WTC11 (cell line): ENCODE measurements around the gene LIPT1. TPM values are rescaled to one million over a fixed set of nuclear protein-coding genes. Genes with fewer than 3 reads are reported as not detected.

Experiments used
- CDX4 ChIP-seq: fragments of 250-450 bp; sonication (Bioruptor Pico); IDR thresholded peaks from 2 replicates; pipeline ENCODE4 v1.9.0; 2021; ENCODE audit warnings: moderate library complexity, mild to moderate bottlenecking, inconsistent platforms, borderline replicate concordance
- E2F4 ChIP-seq: sonication (generic); formaldehyde crosslinking; IDR thresholded peaks from 2 replicates; pipeline ENCODE4 v1.8.1; 2022; ENCODE audit warnings: low read depth, mild to moderate bottlenecking, moderate library complexity, missing genetic modification reagents, borderline replicate concordance
- ERG ChIP-seq: fragments of 250-450 bp; sonication (Bioruptor Pico); IDR thresholded peaks from 2 replicates; pipeline ENCODE4 v1.8.0; 2021; ENCODE audit warnings: mild to moderate bottlenecking
- ESRRA ChIP-seq: sonication (generic); formaldehyde crosslinking; IDR thresholded peaks from 2 replicates; pipeline ENCODE4 v1.8.1; 2022; ENCODE audit warnings: mild to moderate bottlenecking, missing genetic modification reagents, borderline replicate concordance
- FOXK1 ChIP-seq: sonication (generic); formaldehyde crosslinking; IDR thresholded peaks from 2 replicates; pipeline ENCODE4 v1.8.0; 2022; ENCODE audit warnings: mild to moderate bottlenecking, moderate library complexity, missing genetic modification reagents
- FOXP1 ChIP-seq: sonication (generic); formaldehyde crosslinking; IDR thresholded peaks from 2 replicates; pipeline ENCODE4 v1.8.0; 2022; ENCODE audit warnings: missing genetic modification reagents, mild to moderate bottlenecking, moderate library complexity, borderline replicate concordance
- FOXP4 ChIP-seq: sonication (generic); formaldehyde crosslinking; IDR thresholded peaks from 2 replicates; pipeline ENCODE4 v1.8.0; 2022; ENCODE audit warnings: mild to moderate bottlenecking, missing genetic modification reagents
- HMGA2 ChIP-seq: fragments of 250-450 bp; sonication (Bioruptor Pico); IDR thresholded peaks from 2 replicates; pipeline ENCODE4 v1.4.0; 2021; ENCODE audit warnings: mild to moderate bottlenecking, moderate library complexity
- IRF2 ChIP-seq: sonication (generic); formaldehyde crosslinking; IDR thresholded peaks from 2 replicates; pipeline ENCODE4 v1.8.0; 2022; ENCODE audit warnings: low read depth, missing genetic modification reagents, borderline replicate concordance
- JUN ChIP-seq: sonication (generic); formaldehyde crosslinking; IDR thresholded peaks from 2 replicates; pipeline ENCODE4 v1.8.0; 2023; ENCODE audit warnings: mild to moderate bottlenecking, missing genetic modification reagents
- KAT7 ChIP-seq: sonication (generic); formaldehyde crosslinking; IDR thresholded peaks from 2 replicates; pipeline ENCODE4 v1.8.1; 2023; ENCODE audit warnings: missing genetic modification reagents, mild to moderate bottlenecking, borderline replicate concordance
- MYBL2 ChIP-seq: sonication (generic); formaldehyde crosslinking; IDR thresholded peaks from 2 replicates; pipeline ENCODE4 v1.8.1; 2023; ENCODE audit warnings: mild to moderate bottlenecking, moderate library complexity, missing genetic modification reagents
- NFE2L1 ChIP-seq: sonication (generic); formaldehyde crosslinking; IDR thresholded peaks from 2 replicates; pipeline ENCODE4 v1.8.1; 2023; ENCODE audit warnings: missing genetic modification reagents
- NFYB ChIP-seq: sonication (generic); formaldehyde crosslinking; conservative IDR thresholded peaks from 2 replicates; pipeline ENCODE4 v1.8.0; 2022; ENCODE audit warnings: low read depth, missing genetic modification reagents
- NR2C2 ChIP-seq: sonication (generic); formaldehyde crosslinking; IDR thresholded peaks from 2 replicates; pipeline ENCODE4 v1.8.0; 2022; ENCODE audit warnings: mild to moderate bottlenecking, missing genetic modification reagents
- OVOL2 ChIP-seq: fragments of 250-450 bp; sonication (Bioruptor Pico); IDR thresholded peaks from 2 replicates; pipeline ENCODE4 v1.9.0; 2021; ENCODE audit warnings: mild to moderate bottlenecking, borderline replicate concordance
- PRDM15 ChIP-seq: sonication (generic); formaldehyde crosslinking; IDR thresholded peaks from 2 replicates; pipeline ENCODE4 v1.8.0; 2022; ENCODE audit warnings: missing genetic modification reagents
- SOX15 ChIP-seq: fragments of 250-450 bp; sonication (Bioruptor Pico); IDR thresholded peaks from 2 replicates; pipeline ENCODE4 v1.9.0; 2021; ENCODE audit warnings: mild to moderate bottlenecking
- SP1 ChIP-seq: sonication (generic); formaldehyde crosslinking; conservative IDR thresholded peaks from 2 replicates; pipeline ENCODE4 v1.8.1; 2022; ENCODE audit warnings: missing genetic modification reagents
- TP53 ChIP-seq: sonication (generic); formaldehyde crosslinking; IDR thresholded peaks from 2 replicates; pipeline ENCODE4 v1.8.1; 2023; ENCODE audit warnings: mild to moderate bottlenecking, missing genetic modification reagents
- ZBTB21 ChIP-seq: sonication (generic); formaldehyde crosslinking; IDR thresholded peaks from 2 replicates; pipeline ENCODE4 v1.8.1; 2023; ENCODE audit warnings: mild to moderate bottlenecking, missing genetic modification reagents, borderline replicate concordance
- ZNF138 ChIP-seq: sonication (generic); formaldehyde crosslinking; conservative IDR thresholded peaks from 2 replicates; pipeline ENCODE4 v1.8.1; 2022; ENCODE audit warnings: mild to moderate bottlenecking, moderate library complexity, missing genetic modification reagents
- ZNF671 ChIP-seq: fragments of 250-450 bp; sonication (Bioruptor Pico); IDR thresholded peaks from 2 replicates; pipeline ENCODE4 v1.8.0; 2021; ENCODE audit warnings: mild to moderate bottlenecking
- total RNA-seq: library from RNA; stranded (reverse); gene quantifications from 3 replicates; pipeline ENCODE4 v1.2.3, GENCODE V29; 2021
- TF ChIP-seq, protein P1 (sequence below): sonication (generic); formaldehyde crosslinking; IDR thresholded peaks from 2 replicates; pipeline ENCODE4 v1.8.1; 2023; ENCODE audit warnings: mild to moderate bottlenecking, moderate library complexity, missing genetic modification reagents
- TF ChIP-seq, protein P2 (sequence below): sonication (generic); formaldehyde crosslinking; IDR thresholded peaks from 2 replicates; pipeline ENCODE4 v1.8.0; 2022; ENCODE audit warnings: mild to moderate bottlenecking, missing genetic modification reagents
- TF ChIP-seq, protein P3 (sequence below): sonication (generic); formaldehyde crosslinking; IDR thresholded peaks from 2 replicates; pipeline ENCODE4 v1.8.1; 2023; ENCODE audit warnings: mild to moderate bottlenecking, missing genetic modification reagents, moderate library complexity

LIPT1 gene
- total RNA-seq, 1 experiment from 2014 or later = 9.7 TPM

- TF ChIP-seq, protein P1, sequence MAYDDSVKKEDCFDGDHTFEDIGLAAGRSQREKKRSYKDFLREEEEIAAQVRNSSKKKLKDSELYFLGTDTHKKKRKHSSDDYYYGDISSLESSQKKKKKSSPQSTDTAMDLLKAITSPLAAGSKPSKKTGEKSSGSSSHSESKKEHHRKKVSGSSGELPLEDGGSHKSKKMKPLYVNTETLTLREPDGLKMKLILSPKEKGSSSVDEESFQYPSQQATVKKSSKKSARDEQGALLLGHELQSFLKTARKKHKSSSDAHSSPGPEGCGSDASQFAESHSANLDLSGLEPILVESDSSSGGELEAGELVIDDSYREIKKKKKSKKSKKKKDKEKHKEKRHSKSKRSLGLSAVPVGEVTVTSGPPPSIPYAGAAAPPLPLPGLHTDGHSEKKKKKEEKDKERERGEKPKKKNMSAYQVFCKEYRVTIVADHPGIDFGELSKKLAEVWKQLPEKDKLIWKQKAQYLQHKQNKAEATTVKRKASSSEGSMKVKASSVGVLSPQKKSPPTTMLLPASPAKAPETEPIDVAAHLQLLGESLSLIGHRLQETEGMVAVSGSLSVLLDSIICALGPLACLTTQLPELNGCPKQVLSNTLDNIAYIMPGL (CRISPR knock-in tag) = peak; percentile 53; the same call in 1 of the 2 replicates
- TF ChIP-seq FOXP1 (peak; percentile 60), TP53 (CRISPR knock-in tag) (no peak), E2F4 (CRISPR knock-in tag) (no peak), ZBTB21 (CRISPR knock-in tag) (no peak; the same call in 1 of the 2 replicates), PRDM15 (no peak), ERG (no peak), FOXP4 (CRISPR knock-in tag) (peak; percentile 55; the same call in 1 of the 2 replicates), SP1 (CRISPR knock-in tag) (peak; percentile 88), ZNF671 (CRISPR knock-in tag) (no peak), NR2C2 (no peak), ESRRA (no peak), OVOL2 (no peak), CDX4 (no peak), NFE2L1 (CRISPR knock-in tag) (peak; percentile 36; the same call in 1 of the 2 replicates), JUN (CRISPR knock-in tag) (no peak), SOX15 (CRISPR knock-in tag) (no peak), ZNF138 (CRISPR knock-in tag) (no peak), MYBL2 (CRISPR knock-in tag) (peak; percentile 16; the same call in 1 of the 2 replicates), KAT7 (CRISPR knock-in tag) (0 out of 2 replicates have a peak, but pooled peaks have one; percentile 39), NFYB (no peak), IRF2 (CRISPR knock-in tag) (no peak), HMGA2 (CRISPR knock-in tag) (no peak), FOXK1 (CRISPR knock-in tag) (peak; percentile 30)
- TF ChIP-seq, protein P2, sequence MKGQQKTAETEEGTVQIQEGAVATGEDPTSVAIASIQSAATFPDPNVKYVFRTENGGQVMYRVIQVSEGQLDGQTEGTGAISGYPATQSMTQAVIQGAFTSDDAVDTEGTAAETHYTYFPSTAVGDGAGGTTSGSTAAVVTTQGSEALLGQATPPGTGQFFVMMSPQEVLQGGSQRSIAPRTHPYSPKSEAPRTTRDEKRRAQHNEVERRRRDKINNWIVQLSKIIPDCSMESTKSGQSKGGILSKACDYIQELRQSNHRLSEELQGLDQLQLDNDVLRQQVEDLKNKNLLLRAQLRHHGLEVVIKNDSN (CRISPR knock-in tag) = peak; percentile 94
- TF ChIP-seq, protein P3, sequence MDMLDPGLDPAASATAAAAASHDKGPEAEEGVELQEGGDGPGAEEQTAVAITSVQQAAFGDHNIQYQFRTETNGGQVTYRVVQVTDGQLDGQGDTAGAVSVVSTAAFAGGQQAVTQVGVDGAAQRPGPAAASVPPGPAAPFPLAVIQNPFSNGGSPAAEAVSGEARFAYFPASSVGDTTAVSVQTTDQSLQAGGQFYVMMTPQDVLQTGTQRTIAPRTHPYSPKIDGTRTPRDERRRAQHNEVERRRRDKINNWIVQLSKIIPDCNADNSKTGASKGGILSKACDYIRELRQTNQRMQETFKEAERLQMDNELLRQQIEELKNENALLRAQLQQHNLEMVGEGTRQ = peak; percentile 96
Observed at GRCh38 chr2:99180755-99181623, 26.2 kb downstream of the LIPT1 start, which contains the start of the genes MITD1 and MRPL30 (continued).
